Stimulated activated CD4-positive, alpha-beta T cell treated with anti-CD3 and anti-CD28 coated beads, Interleukin-1b, Interleukin-23, amount 100 ng/mL, for 1 hour (primary cell): ENCODE data around the gene RSBN1L.
"Not testable (repeated sequence)": the region's sequence is repeated elsewhere in the genome, so short reads cannot be mapped to it uniquely, and the experiment has no call there.

ENCODE experiments used
- DNase-seq, 2 donors: peaks; one replicate each; pipeline ENCODE4 v3.0.0-alpha.2; 2020; ENCODE audit warnings: low read depth in 2 of 2

Gene RSBN1L

DNA sequence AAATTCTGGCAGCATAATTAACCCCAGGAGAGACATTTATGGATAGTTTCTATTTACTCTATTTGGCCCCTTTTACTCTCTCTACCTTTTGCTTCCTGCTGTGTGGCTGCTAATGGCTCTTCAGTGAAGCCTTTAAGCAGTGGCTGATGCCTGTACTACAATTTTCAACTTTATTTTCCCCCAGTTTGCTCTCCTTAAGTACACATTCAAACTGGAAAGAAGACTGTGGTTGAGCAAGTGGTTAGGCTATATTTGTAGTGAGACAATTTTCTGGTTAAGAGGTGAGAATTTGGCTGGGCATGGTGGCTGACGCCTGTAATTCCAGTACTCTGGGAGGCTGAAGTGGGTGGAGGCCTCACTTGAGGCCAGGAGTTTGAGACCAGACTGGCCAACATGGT, 8.5 kb upstream of the RSBN1L start:
- no peak for DNase-seq

DNA sequence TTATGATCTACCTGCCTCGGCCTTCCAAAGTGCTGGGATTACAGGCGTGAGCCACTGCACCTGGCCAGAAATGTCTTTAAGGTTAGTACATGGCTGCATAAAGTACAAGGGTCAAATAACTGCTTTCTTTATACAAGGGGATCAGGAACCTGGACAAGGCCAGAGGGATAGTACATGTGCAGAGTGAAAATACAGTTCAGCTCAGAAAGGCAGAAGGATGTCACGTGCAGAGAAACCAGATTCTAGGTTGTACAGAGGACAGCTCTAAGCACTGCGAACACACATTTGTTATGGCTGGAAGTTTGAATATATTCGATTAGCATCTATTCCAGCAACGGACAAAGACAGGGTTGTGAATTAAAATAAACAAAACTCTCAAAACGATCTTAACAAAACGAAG, 6.0 kb upstream of the RSBN1L start:
- DNase-seq: no peak

DNA sequence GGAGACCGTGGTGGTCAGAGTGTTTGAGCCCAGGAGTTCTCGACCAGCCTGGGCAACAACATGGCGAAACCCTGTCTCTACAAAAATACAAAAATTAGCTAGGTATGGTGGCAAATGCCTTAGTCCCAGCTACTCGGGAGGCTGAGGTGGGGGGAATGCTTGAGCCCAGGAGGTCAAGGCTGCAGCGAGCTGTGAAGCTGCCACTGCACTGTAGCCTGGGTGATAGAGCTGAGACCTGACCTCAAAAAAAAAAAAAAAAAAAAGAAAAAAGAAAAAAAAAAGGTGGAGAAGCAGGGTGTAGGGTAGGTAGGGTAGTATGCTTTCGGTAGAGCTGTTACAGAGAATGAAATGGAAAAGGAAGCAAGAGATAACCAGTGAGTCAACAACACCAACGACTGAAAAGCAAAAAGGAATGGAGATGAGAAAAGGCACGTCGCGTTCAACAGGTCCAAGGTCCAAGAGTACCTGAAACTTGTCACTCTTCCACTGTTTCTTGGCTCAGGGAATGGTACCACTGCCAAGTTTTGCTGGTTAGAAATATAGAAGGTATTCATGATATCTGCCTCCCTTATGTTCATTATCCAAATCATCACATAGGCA, 4.3 kb upstream of the RSBN1L start:
- DNase-seq: no peak

DNA sequence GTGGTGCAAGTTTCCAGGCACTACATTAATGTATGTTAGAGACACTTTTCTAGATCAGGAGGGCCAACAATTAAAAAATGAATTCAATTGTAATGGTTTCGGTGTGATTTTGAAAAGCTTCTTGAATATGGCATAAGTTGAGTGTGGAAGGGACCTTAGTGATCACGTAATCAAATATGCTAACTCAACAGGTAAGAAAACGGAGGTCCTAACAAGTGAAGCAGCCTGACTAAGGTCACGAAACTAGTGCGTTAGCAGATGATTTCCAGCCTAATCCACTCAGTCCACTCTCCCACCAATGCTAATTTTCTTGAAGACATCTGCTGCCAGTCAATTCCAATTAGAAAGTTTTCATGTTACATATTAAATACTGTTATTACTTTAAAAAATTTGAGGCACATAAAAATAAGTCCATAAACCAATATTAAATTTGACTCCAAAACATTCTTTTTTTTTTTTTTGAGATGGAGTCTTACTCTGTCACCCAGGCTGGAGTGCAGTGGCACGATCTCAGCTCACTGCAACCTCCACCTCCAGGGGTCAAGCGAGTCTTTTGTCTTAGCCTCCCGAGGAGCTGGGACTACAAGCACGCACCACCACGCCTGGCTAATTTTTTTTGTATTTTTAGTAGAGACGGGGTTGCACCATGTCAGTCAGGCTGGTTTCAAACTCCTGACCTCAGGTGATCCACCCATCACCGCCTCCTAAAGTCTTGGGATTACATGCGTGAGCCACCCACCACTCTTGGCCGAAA, 2.3 kb upstream of the RSBN1L start:
- DNase-seq: no peak

DNA sequence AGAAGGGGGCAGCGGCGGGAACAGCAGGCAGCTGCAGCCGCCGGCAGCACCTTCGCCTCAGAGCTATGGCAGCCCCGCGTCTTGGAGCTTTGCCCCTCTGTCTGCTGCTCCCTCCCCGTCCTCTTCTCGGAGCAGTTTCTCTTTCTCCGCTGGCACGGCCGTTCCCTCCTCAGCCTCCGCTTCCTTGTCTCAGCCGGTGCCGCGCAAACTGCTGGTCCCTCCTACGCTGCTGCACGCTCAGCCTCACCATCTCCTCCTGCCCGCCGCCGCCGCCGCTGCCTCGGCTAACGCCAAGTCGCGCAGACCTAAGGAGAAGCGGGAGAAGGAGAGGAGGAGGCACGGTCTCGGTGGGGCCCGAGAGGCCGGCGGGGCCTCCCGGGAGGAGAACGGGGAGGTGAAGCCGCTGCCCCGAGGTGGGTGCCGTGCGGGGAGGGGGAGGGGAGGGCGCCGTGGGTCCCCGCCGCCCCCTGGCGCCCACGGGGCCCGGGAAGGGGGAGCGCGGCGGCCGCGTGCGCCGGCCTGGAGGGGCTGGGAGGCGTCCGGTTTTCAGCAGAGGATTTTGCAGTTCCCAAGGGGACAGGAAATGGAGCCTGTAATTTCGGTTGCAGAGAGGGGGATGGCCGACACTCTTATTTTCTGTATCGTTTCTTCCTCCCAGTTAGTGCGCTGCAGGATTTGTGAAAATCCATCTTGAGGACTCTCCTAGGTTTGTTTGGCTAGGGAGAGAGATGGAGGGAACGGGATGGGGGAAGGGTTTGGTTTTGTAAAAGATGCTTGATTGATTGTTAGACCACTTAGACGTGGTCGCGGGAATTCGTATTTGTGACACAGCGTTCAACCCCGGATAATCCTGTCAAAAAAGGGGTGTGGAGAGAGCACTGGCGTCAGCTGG, 630 bp downstream of the RSBN1L start:
- DNase-seq: peak; percentile 5 to 45

DNA sequence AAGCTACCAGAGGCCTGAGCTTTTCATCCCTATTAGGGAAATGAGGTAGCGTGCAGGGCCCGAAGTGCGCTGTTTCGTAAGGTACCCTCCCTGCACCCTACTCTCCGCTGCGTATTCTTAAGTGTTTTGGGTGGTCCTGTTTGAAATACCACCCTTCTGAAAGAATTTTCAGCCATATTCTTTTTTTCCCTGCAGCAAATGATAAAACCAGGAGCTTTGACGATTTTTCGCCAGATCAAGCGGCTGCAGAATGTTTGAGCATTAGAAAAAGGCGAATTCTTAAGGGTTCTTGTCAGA, 1.2 kb downstream of the RSBN1L start:
- DNase-seq: no peak

DNA sequence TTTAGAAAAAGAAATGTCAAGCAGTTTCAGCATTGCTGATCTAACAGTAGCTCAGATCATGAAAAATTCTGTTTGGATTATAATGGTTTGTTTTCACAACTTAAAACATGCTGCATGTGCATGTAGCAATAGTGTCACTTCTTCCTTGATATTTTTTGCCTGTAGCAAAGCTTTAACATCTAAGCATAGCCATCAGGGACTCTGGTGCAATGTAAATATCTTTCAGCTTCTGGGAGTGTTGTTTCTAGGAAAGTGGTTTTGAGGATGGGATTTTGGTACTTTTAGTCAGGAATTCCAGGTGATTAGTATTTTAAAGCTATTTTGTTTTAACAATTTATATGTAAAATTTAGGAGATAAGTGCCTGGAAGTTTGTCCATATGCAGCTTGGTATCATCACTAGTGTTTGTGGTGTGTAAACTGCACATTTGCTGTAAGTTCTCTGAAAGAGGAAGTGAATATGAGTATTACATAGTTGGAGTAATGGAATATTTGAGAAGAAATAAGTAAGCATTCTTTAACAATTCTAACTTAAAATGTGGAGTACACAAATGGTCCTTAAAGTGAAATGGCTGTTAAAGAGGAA, 1.9 kb downstream of the RSBN1L start:
- DNase-seq: no peak

DNA sequence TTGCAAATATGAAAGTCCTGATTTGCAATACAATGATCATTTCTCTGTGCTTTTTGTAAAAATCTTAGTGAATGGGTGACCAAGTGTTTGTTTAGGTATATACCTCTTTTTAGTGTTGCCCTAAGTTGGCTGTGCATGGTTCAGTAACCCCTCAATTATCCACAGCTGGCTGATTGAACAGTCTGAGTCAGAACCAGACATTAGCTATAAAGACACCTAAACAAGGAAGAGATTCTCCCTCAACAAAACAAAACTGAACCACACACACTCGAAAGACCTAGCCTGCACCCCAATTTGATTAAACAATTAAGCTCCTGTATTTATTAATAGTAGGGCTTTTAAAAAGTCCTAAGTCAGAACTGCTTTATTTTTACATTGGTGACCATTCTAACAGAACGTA, 2.8 kb downstream of the RSBN1L start:
- DNase-seq: no peak

DNA sequence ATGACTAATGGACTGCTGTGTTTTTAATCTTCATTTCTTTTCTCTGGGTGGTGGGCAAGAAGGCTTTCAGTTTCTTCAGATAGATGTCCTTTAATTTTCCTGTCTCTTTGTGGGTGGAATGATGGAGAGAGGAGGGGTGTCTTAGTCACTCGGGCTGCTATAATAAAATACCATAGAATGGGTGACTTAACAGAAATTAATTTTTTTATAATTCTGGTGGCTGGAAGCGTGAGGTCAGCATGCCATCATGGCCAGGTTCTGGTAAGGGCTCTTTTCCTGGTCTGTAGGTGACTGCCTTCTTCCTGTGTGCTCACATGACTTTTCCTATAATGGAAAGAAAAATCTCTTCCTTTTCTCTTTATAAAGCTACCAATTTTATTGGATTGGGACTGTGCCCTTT, 6.3 kb downstream of the RSBN1L start:
- DNase-seq: no peak

DNA sequence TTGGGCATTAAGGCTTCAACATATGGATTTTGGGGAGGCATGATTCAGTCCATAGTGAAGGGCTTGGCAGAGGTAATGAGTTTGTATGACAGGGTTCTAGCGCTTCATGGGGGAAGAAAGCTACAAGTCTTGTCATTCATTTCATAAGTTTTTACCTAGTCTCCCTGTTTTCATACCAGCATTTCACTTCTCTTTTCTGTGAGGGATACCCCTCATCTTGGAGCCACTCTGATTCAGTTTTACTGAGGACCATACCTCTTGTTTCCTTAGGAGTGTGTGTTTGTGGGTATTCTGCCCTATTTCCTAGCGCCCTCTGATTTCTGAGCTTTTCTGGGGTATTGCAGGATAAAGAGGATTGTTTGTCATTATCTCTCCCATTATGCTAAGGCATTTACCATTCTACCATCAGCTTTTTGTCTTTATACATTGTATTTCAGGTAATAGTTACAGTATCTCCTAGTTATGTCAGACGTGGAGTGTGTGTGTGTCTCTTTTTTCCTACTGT, 6.8 kb downstream of the RSBN1L start:
- DNase-seq: no peak

DNA sequence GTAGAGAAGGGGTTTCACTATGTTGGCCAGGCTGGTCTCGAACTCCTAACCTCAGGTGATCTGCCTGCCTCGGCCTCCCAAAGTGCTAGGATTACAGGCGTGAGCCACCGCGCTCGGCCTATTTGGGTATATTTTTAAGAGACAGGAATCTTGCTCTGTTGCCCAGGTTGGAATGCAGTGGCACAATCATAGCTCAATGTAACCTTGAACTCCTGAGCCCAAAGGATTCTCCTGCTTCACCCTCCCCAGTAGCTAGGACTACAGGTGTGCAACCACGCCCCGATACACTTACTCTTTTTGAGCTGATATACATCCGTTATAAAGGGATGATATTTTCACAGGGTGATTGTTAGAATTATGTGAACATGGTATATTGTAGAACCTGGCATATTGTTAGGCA, 7.4 kb downstream of the RSBN1L start:
- DNase-seq: not testable (repeated sequence)

DNA sequence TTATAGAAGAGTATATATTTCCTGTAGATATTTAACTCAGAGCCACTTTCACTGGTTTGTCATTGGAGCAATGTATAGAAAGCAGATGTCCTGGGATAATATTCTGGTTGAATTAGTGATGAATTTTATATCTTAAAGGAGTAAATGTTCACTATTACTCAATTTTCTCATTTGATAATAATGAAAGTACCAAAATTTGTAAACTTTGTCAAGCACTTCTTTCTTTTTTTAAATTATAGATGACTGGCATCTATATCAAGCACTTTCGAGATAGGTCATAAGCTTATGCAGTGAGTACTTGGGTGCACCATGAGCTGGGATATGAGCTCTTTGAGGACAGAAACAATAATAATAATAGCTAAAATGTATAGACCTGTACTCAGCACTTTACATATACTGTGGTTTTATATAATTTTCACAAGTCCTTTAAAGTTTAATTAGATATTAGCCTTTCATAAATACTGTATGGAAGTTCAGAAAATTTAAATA, 11.3 kb downstream of the RSBN1L start:
- DNase-seq: no peak

DNA sequence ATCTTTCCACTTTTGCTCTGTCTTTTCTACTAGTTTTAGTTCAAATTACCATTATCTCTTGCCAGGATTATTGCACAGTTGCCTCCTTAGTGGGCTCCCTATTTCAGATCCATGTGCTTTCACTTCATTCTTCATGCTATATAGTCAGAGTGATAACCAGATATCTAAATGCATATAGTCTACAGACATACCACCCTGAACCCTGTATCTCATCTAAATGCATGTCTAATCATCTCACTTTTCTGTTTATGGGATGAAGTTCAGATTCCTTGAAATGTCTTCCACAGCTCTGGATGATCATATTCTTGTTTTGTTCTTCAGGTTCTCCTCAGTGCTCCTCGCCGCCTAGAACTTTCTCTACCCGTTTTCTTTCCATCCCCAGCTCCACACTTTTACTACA, 13.8 kb downstream of the RSBN1L start:
- no peak for DNase-seq

DNA sequence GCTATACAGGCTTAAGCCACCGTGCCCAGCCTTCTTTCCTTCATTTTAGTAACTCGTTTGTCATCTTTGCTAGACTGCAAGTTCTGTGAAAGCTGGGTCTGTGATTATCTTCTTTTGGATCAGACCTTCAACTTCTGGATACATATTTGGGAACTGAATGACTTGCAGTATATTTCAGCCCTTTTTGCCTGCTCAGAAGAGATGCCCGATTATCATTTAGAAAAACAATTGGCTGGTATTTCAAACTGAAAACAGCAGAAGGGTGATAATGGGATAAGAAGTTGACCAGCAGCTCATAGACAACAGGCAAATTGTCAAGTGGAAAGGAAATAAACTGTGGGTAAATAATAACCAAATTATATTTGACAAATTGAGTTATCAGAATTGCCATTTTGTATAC, 14.6 kb downstream of the RSBN1L start:
- no peak for DNase-seq

DNA sequence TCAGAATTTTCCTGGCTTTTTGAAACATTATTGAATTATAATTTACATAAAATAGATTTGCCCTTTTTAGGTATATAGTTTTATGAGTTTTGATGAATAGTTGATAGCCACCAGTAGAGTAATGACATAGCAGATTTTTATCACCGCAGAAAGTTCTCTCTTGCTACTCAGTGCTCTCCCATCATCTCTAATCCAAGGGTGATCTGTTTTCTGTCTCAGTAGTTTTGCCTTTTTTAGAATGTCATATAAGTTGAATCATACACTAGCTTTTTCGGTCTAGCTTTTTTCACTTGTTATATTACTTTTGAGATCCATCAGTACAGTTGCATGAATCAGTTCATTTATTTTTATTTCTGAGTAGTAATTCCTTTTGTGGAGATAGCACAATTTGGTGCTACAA, 17.9 kb downstream of the RSBN1L start:
- DNase-seq: no peak

DNA sequence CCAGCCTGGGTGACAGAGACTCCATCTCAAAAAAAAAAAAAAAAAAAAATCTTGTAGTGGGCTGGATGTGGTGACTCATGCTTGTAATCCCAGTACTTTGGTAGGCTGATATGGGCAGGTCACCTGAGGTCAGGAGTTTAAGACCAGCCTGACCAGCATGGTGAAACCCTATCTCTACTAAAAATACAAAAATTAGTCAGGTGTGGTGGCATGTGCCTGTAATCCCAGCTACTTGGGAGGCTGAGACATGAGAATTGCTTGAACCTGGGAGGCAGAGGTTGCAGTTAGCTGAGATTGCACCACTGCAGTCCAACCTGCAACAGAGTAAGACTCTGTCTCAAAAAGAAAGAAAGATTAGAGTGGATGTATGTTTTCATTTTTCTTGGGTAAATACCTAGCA, 18.7 kb downstream of the RSBN1L start:
- DNase-seq: not testable (repeated sequence)

DNA sequence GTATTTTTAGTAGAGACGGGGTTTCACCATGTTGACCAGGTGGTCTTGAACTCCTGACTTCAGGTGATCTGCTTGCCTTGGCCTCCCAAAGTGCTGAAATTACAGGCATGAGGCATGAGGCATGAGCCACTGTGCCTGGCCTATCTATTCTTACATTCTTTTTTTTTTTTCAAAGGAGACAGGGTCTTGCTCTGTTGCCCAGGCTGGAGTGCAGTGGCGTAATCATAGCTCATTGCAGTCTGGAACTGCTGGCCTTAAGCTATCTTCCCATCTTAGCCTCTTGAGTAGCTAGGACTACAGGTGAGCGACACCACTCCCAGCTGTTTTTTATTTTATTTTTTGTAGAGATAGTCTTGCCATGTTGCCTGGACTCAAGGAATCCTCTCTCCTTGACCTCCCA, 20.5 kb downstream of the RSBN1L start:
- no peak for DNase-seq

DNA sequence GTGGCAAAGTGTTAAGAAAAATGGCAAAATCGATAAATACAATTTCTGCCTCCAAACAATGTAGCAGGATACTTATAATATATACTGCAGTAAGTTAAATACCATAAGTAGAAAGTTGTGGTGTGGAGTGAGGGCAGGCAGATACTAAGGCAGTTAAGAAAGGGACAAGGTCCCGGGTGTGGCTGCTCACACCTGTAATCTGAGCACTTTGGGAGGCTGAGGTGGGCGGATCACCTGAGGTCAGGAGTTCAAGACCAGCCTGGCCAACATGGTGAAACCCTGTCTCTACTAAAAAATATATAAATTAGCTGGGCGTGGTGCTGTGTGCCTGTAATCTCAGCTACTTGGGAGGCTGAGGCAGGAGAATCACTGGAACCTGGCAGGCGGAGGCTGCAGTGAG, 21.3 kb downstream of the RSBN1L start:
- DNase-seq: not testable (repeated sequence)

DNA sequence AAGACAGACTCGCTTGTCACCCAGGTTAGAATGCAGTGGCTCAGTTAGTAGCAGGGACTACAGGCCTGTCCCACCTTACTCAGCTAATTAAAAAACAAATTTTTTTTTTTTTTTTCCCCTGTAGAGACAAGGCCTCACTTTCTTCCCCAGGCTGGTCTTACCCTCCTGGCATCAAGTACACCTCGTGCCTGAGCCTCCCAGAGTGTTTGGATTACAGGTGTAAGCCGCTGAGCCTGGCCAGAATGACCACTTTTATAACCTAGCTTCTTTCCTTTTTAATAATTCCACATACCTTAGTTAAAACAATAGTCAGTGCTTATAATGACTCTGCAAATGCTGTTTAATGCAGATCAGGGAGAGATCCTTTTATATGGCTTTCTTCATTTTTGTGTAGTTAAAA, 31.3 kb downstream of the RSBN1L start:
- DNase-seq: no peak

DNA sequence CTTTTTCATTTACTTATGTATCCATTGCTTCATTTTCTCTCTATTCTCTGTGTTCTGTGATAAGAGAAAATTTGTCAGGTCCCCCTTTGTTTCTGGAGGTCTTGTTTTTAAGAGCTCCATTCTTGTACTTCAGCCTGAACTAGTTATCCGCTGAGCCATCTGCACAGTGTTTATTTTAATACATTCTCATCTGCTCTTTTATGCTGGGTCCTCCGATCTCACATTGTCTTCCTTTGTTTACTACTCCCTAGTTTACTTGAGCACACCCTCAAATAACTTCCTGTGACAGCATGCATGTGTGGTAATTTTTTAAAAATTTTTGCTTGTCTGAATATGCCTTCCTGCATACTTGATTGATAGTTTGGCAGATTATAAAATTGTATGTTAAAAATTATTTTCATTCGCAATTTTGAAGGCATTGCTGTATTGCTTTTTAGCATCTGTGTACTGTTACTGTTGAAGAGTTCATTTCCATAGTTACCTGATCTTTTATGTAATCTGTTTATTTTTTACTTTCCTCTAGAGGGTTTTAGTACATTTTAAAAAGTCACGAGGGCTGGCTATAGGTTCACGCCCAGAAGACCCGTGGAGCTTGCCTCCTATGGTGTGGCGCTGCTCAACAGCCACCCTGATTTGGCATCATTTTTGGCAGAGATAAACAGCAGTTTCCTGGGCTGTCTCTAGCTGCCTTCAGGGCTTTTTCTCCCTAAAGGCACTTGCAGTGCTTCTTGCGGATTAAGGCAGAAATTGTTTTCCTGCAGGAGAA, 31.9 kb downstream of the RSBN1L start:
- DNase-seq: no peak

DNA sequence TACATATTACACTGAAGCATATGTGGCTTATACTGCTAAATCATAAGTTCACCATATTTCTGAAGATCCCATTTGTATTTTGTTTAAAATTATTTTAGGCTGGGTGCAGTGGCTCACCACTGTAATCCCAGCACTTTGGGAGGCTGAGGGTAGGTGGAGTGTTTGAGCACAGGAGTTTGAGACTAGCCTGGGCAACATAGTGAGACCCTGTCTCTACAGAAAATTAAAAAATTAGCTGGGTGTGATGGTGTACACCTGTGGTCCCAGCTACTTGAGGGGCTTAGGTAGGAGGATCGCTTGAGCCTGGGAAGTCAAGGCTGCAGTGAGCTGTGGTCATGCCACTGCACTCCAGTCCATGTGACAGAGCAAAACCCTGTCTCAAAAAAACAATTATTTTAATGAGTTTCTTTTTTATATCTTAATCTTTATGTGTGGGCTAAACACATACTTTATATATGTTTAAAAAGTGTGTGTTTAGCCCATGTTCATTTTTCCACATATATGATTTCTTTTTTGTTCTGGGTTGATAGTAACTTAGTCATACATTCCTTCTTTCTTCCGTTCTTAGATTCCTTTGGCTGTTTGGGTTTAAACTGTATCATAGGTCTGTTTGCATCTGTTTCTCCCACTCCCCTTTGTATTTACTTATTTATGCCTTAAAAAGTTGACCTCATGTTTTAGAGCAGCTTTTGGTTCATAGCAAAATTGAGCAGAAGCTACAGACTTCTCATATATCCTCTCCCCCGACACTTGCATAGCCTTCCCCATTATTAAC, 33.5 kb downstream of the RSBN1L start:
- no peak for DNase-seq
